ENCODE results near the gene OR6B2. TPM values are rescaled to one million over a fixed set of nuclear protein-coding genes. Genes with fewer than 3 reads are reported as not detected.

The OR6B2 gene
- total RNA-seq, 1 donor from 2014 or later, result not detected

Other genes starting within 250 kb of the OR6B2 start
- 131 TPM for gene NDUFA10, start 5.1 kb downstream of the OR6B2 start, total RNA-seq
- gene OR6B3, start 23.1 kb upstream of the OR6B2 start, total RNA-seq, result not detected
- gene COPS9, start 105.9 kb upstream of the OR6B2 start, total RNA-seq, result 132 TPM
- not detected for gene OTOS, start 110.2 kb upstream of the OR6B2 start, total RNA-seq

Data from esophagus mucosa (tissue), 1 donor.